Measurements from ENCODE around the gene EVI5.

EVI5 gene

DNA sequence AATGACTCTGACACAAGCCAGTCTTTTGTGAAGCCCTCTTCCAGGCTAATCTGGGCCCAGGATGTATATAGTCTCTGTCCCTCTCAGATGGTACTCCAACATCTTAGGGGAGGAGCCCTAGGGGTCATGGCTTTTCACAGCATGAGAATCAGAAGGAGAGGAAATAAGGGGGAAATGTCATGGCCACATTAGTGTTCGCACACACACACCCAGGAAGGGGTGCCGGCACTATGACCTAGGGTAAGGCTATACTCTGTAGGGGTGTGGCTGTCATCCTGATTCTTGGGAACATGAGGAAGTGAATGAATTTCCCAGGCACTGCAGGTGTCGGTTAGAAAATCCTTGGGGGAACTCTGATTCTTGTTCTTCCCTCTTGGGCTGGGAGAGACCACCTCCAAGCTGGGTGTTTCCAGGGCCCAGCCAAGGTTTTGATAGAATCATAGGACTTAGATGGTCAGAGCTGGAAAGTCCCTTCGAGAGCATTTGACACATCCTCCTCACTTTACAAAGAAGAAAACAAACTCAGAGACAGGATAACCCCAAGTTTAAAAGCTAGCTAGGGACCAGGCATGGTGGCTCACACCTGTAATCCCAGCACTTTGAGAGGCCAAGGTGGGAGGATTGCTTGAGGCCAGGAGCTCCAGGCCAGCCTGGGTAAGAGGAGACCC, 320.2 kb downstream of the EVI5 start:
- no peaks in the 10 kb centered on the region for H3K9me2 ChIP-seq (ENCODE audit: low read depth, low read length)
- no peaks in the 10 kb centered on the region for H3K27me3 ChIP-seq (ENCODE audit: insufficient read depth, low read length)
- no peak overlapping the region for H3K9ac ChIP-seq (ENCODE audit: low read length)
- H3K4me3 ChIP-seq (ENCODE audit: low read depth, low read length, poor library complexity, severe bottlenecking), result no peak overlapping the region
- no peak overlapping the region for H3K27ac ChIP-seq (ENCODE audit: low read depth, low read length, poor library complexity, severe bottlenecking)
- H3K4me1 ChIP-seq (ENCODE audit: insufficient read depth, low read length, severe bottlenecking), result peaks cover 28% of the 10 kb centered on the region
- H3K36me3 ChIP-seq (ENCODE audit: insufficient read depth, low read length), result no peaks in the 10 kb centered on the region
- no peak overlapping the region for H3K4me2 ChIP-seq (ENCODE audit: low read length)
- H3K9me3 ChIP-seq (ENCODE audit: low read length), result no peaks in the 10 kb centered on the region
- no peaks in the 10 kb centered on the region for H3K79me2 ChIP-seq (ENCODE audit: insufficient read depth, low read length)
- H2AFZ ChIP-seq (ENCODE audit: low read length), result no peak overlapping the region
- H4K20me1 ChIP-seq (ENCODE audit: insufficient read depth, low read length), result no peaks in the 10 kb centered on the region
- peaks cover 8% of the 10 kb centered on the region; the same call in 1 of the 2 replicates for H3F3A ChIP-seq (ENCODE audit: insufficient read depth, low read length)
- TF ChIP-seq EZH2 (IDR thresholded peaks at IDR 0.05; ENCODE audit: borderline replicate concordance, low read length), result no peak
- TF ChIP-seq, protein P1, sequence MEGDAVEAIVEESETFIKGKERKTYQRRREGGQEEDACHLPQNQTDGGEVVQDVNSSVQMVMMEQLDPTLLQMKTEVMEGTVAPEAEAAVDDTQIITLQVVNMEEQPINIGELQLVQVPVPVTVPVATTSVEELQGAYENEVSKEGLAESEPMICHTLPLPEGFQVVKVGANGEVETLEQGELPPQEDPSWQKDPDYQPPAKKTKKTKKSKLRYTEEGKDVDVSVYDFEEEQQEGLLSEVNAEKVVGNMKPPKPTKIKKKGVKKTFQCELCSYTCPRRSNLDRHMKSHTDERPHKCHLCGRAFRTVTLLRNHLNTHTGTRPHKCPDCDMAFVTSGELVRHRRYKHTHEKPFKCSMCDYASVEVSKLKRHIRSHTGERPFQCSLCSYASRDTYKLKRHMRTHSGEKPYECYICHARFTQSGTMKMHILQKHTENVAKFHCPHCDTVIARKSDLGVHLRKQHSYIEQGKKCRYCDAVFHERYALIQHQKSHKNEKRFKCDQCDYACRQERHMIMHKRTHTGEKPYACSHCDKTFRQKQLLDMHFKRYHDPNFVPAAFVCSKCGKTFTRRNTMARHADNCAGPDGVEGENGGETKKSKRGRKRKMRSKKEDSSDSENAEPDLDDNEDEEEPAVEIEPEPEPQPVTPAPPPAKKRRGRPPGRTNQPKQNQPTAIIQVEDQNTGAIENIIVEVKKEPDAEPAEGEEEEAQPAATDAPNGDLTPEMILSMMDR (IDR thresholded peaks at IDR 0.05; ENCODE audit: low read length), result no peak

DNA sequence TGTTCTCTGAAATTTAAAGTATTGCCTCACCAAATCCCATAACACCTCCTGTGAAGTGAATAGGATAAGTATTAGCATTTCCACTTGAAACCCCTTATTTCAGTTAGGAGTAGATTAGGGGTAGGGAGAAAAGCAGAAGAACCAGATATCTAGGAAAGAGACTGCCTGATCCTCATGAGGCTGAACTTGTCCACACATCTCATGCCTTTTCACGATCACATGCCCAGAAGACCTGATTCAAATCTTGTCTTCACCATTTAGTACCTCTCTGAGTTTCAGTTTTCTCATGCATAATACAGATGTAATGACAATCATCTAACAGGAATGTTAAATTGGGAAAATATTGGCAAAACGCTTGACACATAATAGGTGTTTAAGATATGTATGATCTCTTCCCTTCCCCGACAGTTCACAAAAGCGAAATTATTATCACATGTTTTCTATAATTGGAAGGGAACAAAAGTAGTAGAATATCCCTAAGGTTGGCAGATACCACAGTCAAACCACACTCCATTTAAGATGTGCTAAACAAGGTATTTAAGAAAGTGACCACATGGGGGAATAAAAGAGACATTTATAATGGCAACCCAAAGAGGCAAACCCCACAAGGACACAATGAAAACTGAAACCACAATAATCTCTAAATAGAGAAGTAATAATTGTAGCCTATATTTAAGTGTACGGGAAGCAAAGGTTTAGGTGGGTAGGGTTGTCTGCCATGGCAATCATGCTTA, 323.4 kb downstream of the EVI5 start:
- H3K27me3 ChIP-seq (ENCODE audit: insufficient read depth, low read length), result no peaks in the 10 kb centered on the region
- no peak overlapping the region for H3K9ac ChIP-seq (ENCODE audit: low read length)
- TF ChIP-seq, protein P1 (IDR thresholded peaks at IDR 0.05; ENCODE audit: low read length), result peak; percentile 53; the same call in 1 of the 2 replicates
- TF ChIP-seq EZH2 (IDR thresholded peaks at IDR 0.05; ENCODE audit: borderline replicate concordance, low read length), result no peak
- no peaks in the 10 kb centered on the region for H4K20me1 ChIP-seq (ENCODE audit: insufficient read depth, low read length)
- no peaks in the 10 kb centered on the region for H3K36me3 ChIP-seq (ENCODE audit: insufficient read depth, low read length)
- no peak overlapping the region for H2AFZ ChIP-seq (ENCODE audit: low read length)
- H3K9me2 ChIP-seq (ENCODE audit: low read depth, low read length), result no peaks in the 10 kb centered on the region
- no peak overlapping the region for H3K27ac ChIP-seq (ENCODE audit: low read depth, low read length, poor library complexity, severe bottlenecking)
- H3K4me2 ChIP-seq (ENCODE audit: low read length), result 0 out of 2 replicates have a peak overlapping the region, but pooled peaks have one; percentile 3
- peaks cover 23% of the 10 kb centered on the region for H3K4me1 ChIP-seq (ENCODE audit: insufficient read depth, low read length, severe bottlenecking)
- no peaks in the 10 kb centered on the region for H3F3A ChIP-seq (ENCODE audit: insufficient read depth, low read length)
- no peaks in the 10 kb centered on the region for H3K9me3 ChIP-seq (ENCODE audit: low read length)
- no peaks in the 10 kb centered on the region for H3K79me2 ChIP-seq (ENCODE audit: insufficient read depth, low read length)
- no peak overlapping the region for H3K4me3 ChIP-seq (ENCODE audit: low read depth, low read length, poor library complexity, severe bottlenecking)

- H3K9ac ChIP-seq (ENCODE audit: low read length), result no peak overlapping the region; the same call in 1 of the 2 replicates
- H3K4me1 ChIP-seq (ENCODE audit: insufficient read depth, low read length, severe bottlenecking), result peaks cover 23% of the 10 kb centered on the region
- no peaks in the 10 kb centered on the region for H3K9me3 ChIP-seq (ENCODE audit: low read length)
- TF ChIP-seq, protein P1 (IDR thresholded peaks at IDR 0.05; ENCODE audit: low read length), result no peak
- no peak for TF ChIP-seq EZH2 (IDR thresholded peaks at IDR 0.05; ENCODE audit: borderline replicate concordance, low read length)
- H3K9me2 ChIP-seq (ENCODE audit: low read depth, low read length), result no peaks in the 10 kb centered on the region
- no peaks in the 10 kb centered on the region for H3K36me3 ChIP-seq (ENCODE audit: insufficient read depth, low read length)
- no peak overlapping the region for H3K4me3 ChIP-seq (ENCODE audit: low read depth, low read length, poor library complexity, severe bottlenecking)
- no peak overlapping the region for H3K4me2 ChIP-seq (ENCODE audit: low read length)
- H3K79me2 ChIP-seq (ENCODE audit: insufficient read depth, low read length), result no peaks in the 10 kb centered on the region
- no peaks in the 10 kb centered on the region for H4K20me1 ChIP-seq (ENCODE audit: insufficient read depth, low read length)
- H2AFZ ChIP-seq (ENCODE audit: low read length), result peak overlapping the region; percentile 68; the same call in 1 of the 2 replicates
- H3K27me3 ChIP-seq (ENCODE audit: insufficient read depth, low read length), result no peaks in the 10 kb centered on the region
- H3K27ac ChIP-seq (ENCODE audit: low read depth, low read length, poor library complexity, severe bottlenecking), result no peak overlapping the region
- no peaks in the 10 kb centered on the region for H3F3A ChIP-seq (ENCODE audit: insufficient read depth, low read length)
Observed at GRCh38 chr1:92459871-92460320, 325.0 kb downstream of the EVI5 start.

All from OCI-LY1 (cell line).